ENCODE results near the gene TFIP11. TPM values are rescaled to one million over a fixed set of nuclear protein-coding genes. Genes with fewer than 3 reads are reported as not detected.

Gene TFIP11
- total RNA-seq = 37.4 and 47.0 TPM in 2 replicates

GRCh38 chr22:26512149-26512793 lies at the start of gene TFIP11:
Gene TFIP11, minus strand, starts transcription at chr22:26512473. Its CDS starts 2,201 bp downstream, at chr22:26510272.

GRCh38 chr22:26483439-26484359 lies 28.6 kb downstream of the TFIP11 start, which contains the start of the genes HPS4 and SRRD:
Gene HPS4, minus strand, starts transcription at chr22:26483783. Its CDS starts 2,021 bp downstream, at chr22:26481762.
Gene SRRD, plus strand, starts transcription at chr22:26483877. Its CDS starts 14 bp downstream, at chr22:26483891.

Small RNA genes lying within 50 kb of the gene (small RNA-seq; reads per million reads assigned to genes)
- 5.0 reads per million, percentile 88 among the genes with 10 or more reads in this experiment for gene MIR548J (ENCODE audit: low replicate concordance)

Other genes starting within 250 kb of the TFIP11 start
- gene ASPHD2, start 83.2 kb downstream of the TFIP11 start, total RNA-seq = 0.66 and 0.86 TPM in 2 replicates
- 34.8 and 37.6 TPM in 2 replicates for gene HPS4, start 28.7 kb downstream of the TFIP11 start, total RNA-seq
- gene SRRD, start 28.6 kb downstream of the TFIP11 start, total RNA-seq = 13.1 and 15.0 TPM in 2 replicates
- gene TPST2, start 77.7 kb upstream of the TFIP11 start, total RNA-seq = 42.0 and 82.9 TPM in 2 replicates
- not detected in 2 replicates for gene CRYBB1, start 105.6 kb upstream of the TFIP11 start, total RNA-seq
- gene CRYBA4, start 109.5 kb upstream of the TFIP11 start, total RNA-seq = not detected in 2 replicates
- 1.1 TPM in 2 replicates for gene MIAT, start 145.1 kb upstream of the TFIP11 start, total RNA-seq

Measured in placental pericyte (primary cell).